PC-9 (cell line): ENCODE data around the gene RFX4.

Experiments used
- CTCF ChIP-seq: fragments of 200-600 bp; sonication (generic); conservative IDR thresholded peaks from 2 replicates; pipeline ENCODE4 v1.6.1; 2017; ENCODE audit warnings: mixed run types, antibody characterized with exemption, mild to moderate bottlenecking, moderate library complexity
- EZH2 ChIP-seq: fragments of 200-600 bp; sonication (generic); IDR thresholded peaks from 2 replicates; pipeline ENCODE4 v1.8.0; 2017; ENCODE audit warnings: antibody characterized with exemption, low read depth

GRCh38 chr12:106733660-106734059 lies 150.9 kb downstream of the RFX4 start:
- TF ChIP-seq CTCF = no peak
- no peak for TF ChIP-seq EZH2
